ENCODE measurements around the gene PTGER2.

Gene PTGER2

DNA sequence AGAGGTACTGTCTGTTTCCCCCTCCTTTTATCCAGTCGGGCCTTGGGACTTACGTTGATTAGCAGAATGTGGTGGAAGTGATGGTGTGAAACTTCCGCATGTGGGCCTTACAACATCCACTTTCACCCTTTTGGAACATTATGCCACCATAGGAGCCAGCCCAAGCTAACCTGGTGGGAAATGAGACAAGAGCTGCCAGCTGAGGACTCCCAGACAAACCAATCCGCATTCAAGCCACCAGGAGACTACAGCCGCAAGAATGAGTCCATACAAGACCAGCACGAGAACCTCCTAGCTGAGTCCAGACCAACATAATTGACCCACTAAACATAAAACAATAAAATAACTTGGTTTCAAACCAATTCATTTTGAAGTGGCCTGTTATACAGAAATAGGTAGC lies 9.1 kb upstream of the PTGER2 start:
- Histone ChIP-seq H3K9ac (ENCODE audit: low read length in 2 of 2) (no peak overlapping the region), H3K27ac (ENCODE audit: low read length) (no peak overlapping the region), H3K9me3 (ENCODE audit: control insufficient read depth in 2 of 2, low read length in 2 of 2) (no peaks in the 10 kb centered on the region), H3K27me3 (ENCODE audit: control insufficient read depth in 1 of 2, insufficient read depth in 2 of 2, low read length in 2 of 2) (no peaks in the 10 kb centered on the region), H3K36me3 (ENCODE audit: control insufficient read depth in 2 of 2, insufficient read depth in 2 of 2, low read length in 2 of 2) (no peaks in the 10 kb centered on the region), H3K4me3 (ENCODE audit: low read length in 2 of 2) (no peak overlapping the region), H3K4me1 (ENCODE audit: control insufficient read depth, insufficient read depth, low read length) (peaks cover 1% of the 10 kb centered on the region)

DNA sequence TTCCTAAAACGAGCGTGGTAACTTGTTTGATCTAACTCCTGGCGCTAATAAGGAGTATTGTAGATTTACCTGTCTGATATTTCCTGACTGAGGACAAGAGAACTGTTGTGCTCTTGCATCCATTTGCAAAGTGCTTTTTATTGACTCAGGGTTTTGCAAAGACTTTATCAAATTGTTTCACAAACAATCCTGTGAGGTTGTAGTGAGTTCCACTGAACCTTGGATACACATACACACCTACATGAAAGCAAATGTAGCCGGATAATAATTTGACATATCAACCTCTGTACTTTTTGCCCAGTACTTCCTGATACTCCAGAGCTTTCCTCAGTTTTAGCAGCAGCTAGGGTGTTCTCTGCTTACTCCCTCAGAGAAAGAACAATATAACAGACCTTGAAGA lies 6.7 kb upstream of the PTGER2 start:
- Histone ChIP-seq H3K9ac (ENCODE audit: low read length in 2 of 2) (no peak overlapping the region), H3K27me3 (ENCODE audit: control insufficient read depth in 1 of 2, insufficient read depth in 2 of 2, low read length in 2 of 2) (no peaks in the 10 kb centered on the region), H3K4me1 (ENCODE audit: control insufficient read depth, insufficient read depth, low read length) (peaks cover 7% of the 10 kb centered on the region), H3K36me3 (ENCODE audit: control insufficient read depth in 2 of 2, insufficient read depth in 2 of 2, low read length in 2 of 2) (no peaks in the 10 kb centered on the region), H3K4me3 (ENCODE audit: low read length in 2 of 2) (no peak overlapping the region), H3K27ac (ENCODE audit: low read length) (no peak overlapping the region), H3K9me3 (ENCODE audit: control insufficient read depth in 2 of 2, low read length in 2 of 2) (no peaks in the 10 kb centered on the region)

DNA sequence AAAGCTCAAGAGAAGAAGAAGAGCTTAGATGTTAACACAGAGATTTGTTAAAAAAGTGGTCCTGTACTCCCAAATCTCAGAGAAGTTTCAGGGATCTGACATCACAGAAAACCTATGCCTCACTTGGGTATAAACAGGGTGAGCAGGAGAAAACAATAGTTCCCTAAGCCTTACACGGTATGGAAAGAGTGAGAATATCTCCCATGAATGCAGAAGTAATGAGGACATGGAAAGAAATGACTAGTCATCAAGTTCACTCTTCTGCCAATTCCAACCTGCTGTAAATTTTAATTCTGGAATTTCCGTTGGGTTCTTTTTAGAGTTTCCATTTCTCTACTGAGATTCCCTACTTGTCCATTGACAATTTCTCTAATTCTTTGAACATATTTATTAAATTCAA lies 6.2 kb upstream of the PTGER2 start:
- H3K9me3 ChIP-seq (ENCODE audit: control insufficient read depth in 2 of 2, low read length in 2 of 2), result no peaks in the 10 kb centered on the region
- H3K9ac ChIP-seq (ENCODE audit: low read length in 2 of 2), result no peak overlapping the region
- H3K4me3 ChIP-seq (ENCODE audit: low read length in 2 of 2), result no peak overlapping the region
- peaks cover 7% of the 10 kb centered on the region for H3K4me1 ChIP-seq (ENCODE audit: control insufficient read depth, insufficient read depth, low read length)
- no peak overlapping the region for H3K27ac ChIP-seq (ENCODE audit: low read length)
- H3K36me3 ChIP-seq (ENCODE audit: control insufficient read depth in 2 of 2, insufficient read depth in 2 of 2, low read length in 2 of 2), result no peaks in the 10 kb centered on the region
- H3K27me3 ChIP-seq (ENCODE audit: control insufficient read depth in 1 of 2, insufficient read depth in 2 of 2, low read length in 2 of 2), result no peaks in the 10 kb centered on the region

DNA sequence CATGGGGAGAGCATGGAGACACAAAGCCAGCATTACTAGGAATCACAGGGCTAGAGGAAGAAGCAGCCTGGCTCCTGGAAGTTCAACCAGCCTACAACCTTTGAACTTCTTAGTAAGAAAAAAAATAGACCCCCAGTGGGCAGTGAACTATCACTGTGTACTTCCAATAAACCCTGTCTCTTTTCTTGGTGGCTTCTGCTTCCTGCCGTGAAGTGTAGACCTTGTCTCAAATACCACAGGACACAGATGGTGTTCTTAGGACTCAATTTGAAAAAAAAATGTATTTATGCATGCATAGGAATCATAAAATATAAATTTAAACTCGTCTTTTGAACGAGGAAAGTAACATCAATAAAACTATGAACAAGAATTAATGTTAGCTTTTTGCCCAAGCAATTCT lies 3.6 kb upstream of the PTGER2 start:
- no peak overlapping the region for H3K4me3 ChIP-seq (ENCODE audit: low read length in 2 of 2)
- peaks cover 12% of the 10 kb centered on the region for H3K4me1 ChIP-seq (ENCODE audit: control insufficient read depth, insufficient read depth, low read length)
- no peaks in the 10 kb centered on the region for H3K9me3 ChIP-seq (ENCODE audit: control insufficient read depth in 2 of 2, low read length in 2 of 2)
- no peak overlapping the region for H3K9ac ChIP-seq (ENCODE audit: low read length in 2 of 2)
- H3K27ac ChIP-seq (ENCODE audit: low read length), result no peak overlapping the region
- H3K27me3 ChIP-seq (ENCODE audit: control insufficient read depth in 1 of 2, insufficient read depth in 2 of 2, low read length in 2 of 2), result no peaks in the 10 kb centered on the region
- no peaks in the 10 kb centered on the region for H3K36me3 ChIP-seq (ENCODE audit: control insufficient read depth in 2 of 2, insufficient read depth in 2 of 2, low read length in 2 of 2)

DNA sequence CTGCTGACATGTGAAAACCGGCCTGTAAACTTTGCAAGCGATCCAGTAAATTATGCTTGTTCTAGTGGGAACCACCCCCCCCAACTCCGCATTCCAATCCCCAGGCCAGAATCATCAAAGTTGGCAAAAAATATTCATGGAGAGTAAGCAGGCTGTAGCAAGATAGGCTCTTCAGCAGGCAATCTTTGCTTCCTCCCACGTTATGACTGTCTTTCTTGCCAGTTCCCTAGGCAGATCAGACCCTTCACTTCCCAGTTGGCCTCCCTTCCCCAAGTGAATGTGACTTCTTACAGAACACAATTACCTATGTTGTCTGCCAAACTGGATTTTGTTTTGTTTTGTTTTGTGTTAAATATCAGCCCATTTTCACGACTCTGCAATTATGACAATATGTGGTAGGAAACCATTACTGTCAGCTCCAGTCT lies 1.2 kb upstream of the PTGER2 start:
- no peaks in the 10 kb centered on the region for H3K9me3 ChIP-seq (ENCODE audit: control insufficient read depth in 2 of 2, low read length in 2 of 2)
- H3K9ac ChIP-seq (ENCODE audit: low read length in 2 of 2), result peak overlapping the region; percentile 84 to 88
- peak overlapping the region; percentile 90 for H3K27ac ChIP-seq (ENCODE audit: low read length)
- no peaks in the 10 kb centered on the region for H3K36me3 ChIP-seq (ENCODE audit: control insufficient read depth in 2 of 2, insufficient read depth in 2 of 2, low read length in 2 of 2)
- peak overlapping the region; percentile 74 to 93 for H3K4me3 ChIP-seq (ENCODE audit: low read length in 2 of 2)
- no peaks in the 10 kb centered on the region for H3K27me3 ChIP-seq (ENCODE audit: control insufficient read depth in 1 of 2, insufficient read depth in 2 of 2, low read length in 2 of 2)
- peaks cover 20% of the 10 kb centered on the region for H3K4me1 ChIP-seq (ENCODE audit: control insufficient read depth, insufficient read depth, low read length)

DNA sequence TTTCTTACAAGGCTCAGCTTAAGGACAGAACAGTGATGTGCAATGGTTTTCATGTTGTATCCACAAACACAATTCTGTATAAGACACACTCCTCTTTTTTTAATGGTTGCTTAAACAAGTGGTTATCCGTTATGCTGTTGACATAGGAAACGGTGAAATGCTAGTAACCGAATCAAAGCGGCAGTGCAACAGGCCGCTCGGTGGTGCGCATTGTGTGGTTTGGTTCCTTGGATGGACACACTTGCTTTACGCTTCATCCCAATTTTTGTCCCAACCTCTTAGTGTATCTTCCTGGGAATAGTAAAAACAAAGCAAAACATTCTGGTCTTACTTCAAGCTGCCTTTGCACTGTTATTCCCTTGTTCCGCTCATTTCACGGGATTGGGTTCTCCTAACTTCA lies 650 bp upstream of the PTGER2 start:
- H3K27me3 ChIP-seq (ENCODE audit: control insufficient read depth in 1 of 2, insufficient read depth in 2 of 2, low read length in 2 of 2), result no peaks in the 10 kb centered on the region
- no peaks in the 10 kb centered on the region for H3K36me3 ChIP-seq (ENCODE audit: control insufficient read depth in 2 of 2, insufficient read depth in 2 of 2, low read length in 2 of 2)
- peak overlapping the region; percentile 90 for H3K27ac ChIP-seq (ENCODE audit: low read length)
- H3K4me3 ChIP-seq (ENCODE audit: low read length in 2 of 2), result peak overlapping the region; percentile 74 to 93
- H3K9me3 ChIP-seq (ENCODE audit: control insufficient read depth in 2 of 2, low read length in 2 of 2), result no peaks in the 10 kb centered on the region
- H3K4me1 ChIP-seq (ENCODE audit: control insufficient read depth, insufficient read depth, low read length), result peaks cover 22% of the 10 kb centered on the region
- H3K9ac ChIP-seq (ENCODE audit: low read length in 2 of 2), result peak overlapping the region; percentile 84 to 88

DNA sequence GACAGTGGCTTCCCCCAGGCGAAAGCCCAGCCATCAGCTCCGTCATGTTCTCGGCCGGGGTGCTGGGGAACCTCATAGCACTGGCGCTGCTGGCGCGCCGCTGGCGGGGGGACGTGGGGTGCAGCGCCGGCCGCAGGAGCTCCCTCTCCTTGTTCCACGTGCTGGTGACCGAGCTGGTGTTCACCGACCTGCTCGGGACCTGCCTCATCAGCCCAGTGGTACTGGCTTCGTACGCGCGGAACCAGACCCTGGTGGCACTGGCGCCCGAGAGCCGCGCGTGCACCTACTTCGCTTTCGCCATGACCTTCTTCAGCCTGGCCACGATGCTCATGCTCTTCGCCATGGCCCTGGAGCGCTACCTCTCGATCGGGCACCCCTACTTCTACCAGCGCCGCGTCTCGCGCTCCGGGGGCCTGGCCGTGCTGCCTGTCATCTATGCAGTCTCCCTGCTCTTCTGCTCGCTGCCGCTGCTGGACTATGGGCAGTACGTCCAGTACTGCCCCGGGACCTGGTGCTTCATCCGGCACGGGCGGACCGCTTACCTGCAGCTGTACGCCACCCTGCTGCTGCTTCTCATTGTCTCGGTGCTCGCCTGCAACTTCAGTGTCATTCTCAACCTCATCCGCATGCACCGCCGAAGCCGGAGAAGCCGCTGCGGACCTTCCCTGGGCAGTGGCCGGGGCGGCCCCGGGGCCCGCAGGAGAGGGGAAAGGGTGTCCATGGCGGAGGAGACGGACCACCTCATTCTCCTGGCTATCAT lies 663 bp downstream of the PTGER2 start:
- no peaks in the 10 kb centered on the region for H3K9me3 ChIP-seq (ENCODE audit: control insufficient read depth in 2 of 2, low read length in 2 of 2)
- peaks cover 24% of the 10 kb centered on the region for H3K4me1 ChIP-seq (ENCODE audit: control insufficient read depth, insufficient read depth, low read length)
- no peaks in the 10 kb centered on the region for H3K36me3 ChIP-seq (ENCODE audit: control insufficient read depth in 2 of 2, insufficient read depth in 2 of 2, low read length in 2 of 2)
- H3K27me3 ChIP-seq (ENCODE audit: control insufficient read depth in 1 of 2, insufficient read depth in 2 of 2, low read length in 2 of 2), result no peaks in the 10 kb centered on the region
- peak overlapping the region; percentile 90 for H3K27ac ChIP-seq (ENCODE audit: low read length)
- H3K9ac ChIP-seq (ENCODE audit: low read length in 2 of 2), result peak overlapping the region; percentile 84 to 89
- H3K4me3 ChIP-seq (ENCODE audit: low read length in 2 of 2), result peak overlapping the region; percentile 74 to 93

DNA sequence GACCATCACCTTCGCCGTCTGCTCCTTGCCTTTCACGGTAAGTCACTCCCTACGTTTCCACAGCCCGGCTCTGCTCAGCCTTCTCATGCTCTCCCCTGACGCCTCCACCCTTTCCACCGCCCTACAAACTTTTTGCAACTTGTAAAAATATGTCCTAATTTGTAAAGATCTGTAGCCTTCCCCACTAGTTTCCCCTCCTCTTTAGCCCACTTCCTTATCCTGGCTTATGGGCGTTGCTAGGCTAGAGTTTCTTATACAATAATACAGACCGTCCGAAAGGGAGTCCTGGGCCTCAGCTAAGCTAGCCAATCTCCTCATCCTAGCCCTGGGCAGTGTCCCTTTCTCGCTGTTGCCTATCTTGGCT lies 1.2 kb downstream of the PTGER2 start:
- H3K9ac ChIP-seq (ENCODE audit: low read length in 2 of 2), result peak overlapping the region; percentile 84 to 89
- H3K4me3 ChIP-seq (ENCODE audit: low read length in 2 of 2), result peak overlapping the region; percentile 74 to 93
- H3K36me3 ChIP-seq (ENCODE audit: control insufficient read depth in 2 of 2, insufficient read depth in 2 of 2, low read length in 2 of 2), result no peaks in the 10 kb centered on the region
- H3K27ac ChIP-seq (ENCODE audit: low read length), result peak overlapping the region; percentile 90
- no peaks in the 10 kb centered on the region for H3K27me3 ChIP-seq (ENCODE audit: control insufficient read depth in 1 of 2, insufficient read depth in 2 of 2, low read length in 2 of 2)
- peaks cover 22% of the 10 kb centered on the region for H3K4me1 ChIP-seq (ENCODE audit: control insufficient read depth, insufficient read depth, low read length)
- H3K9me3 ChIP-seq (ENCODE audit: control insufficient read depth in 2 of 2, low read length in 2 of 2), result no peaks in the 10 kb centered on the region

DNA sequence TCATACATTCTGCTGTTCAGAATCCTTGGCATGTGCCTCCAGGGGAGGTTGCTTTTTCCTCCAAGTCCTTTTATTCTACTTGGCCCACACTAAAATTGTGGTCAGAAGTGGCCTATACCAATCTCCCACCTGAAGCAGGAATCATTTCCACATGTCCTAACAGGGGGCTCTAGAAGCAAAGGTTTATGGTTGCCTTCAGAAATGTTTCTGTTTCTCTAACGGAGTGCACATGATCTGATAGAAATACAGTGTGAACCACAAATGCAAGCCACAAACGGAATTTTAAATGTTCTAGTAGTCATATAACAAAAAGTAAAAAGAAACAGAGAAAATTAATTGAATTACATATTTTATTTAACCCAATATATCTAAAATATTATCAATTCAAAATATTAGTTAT lies 4.0 kb downstream of the PTGER2 start:
- Histone ChIP-seq H3K27me3 (ENCODE audit: control insufficient read depth in 1 of 2, insufficient read depth in 2 of 2, low read length in 2 of 2) (no peaks in the 10 kb centered on the region), H3K4me1 (ENCODE audit: control insufficient read depth, insufficient read depth, low read length) (peaks cover 17% of the 10 kb centered on the region), H3K27ac (ENCODE audit: low read length) (peak overlapping the region; percentile 90), H3K9me3 (ENCODE audit: control insufficient read depth in 2 of 2, low read length in 2 of 2) (no peaks in the 10 kb centered on the region), H3K9ac (ENCODE audit: low read length in 2 of 2) (peak overlapping the region in 1 of 2 donors; percentile 14), H3K36me3 (ENCODE audit: control insufficient read depth in 2 of 2, insufficient read depth in 2 of 2, low read length in 2 of 2) (no peaks in the 10 kb centered on the region), H3K4me3 (ENCODE audit: low read length in 2 of 2) (peak overlapping the region; percentile 28 to 93)

DNA sequence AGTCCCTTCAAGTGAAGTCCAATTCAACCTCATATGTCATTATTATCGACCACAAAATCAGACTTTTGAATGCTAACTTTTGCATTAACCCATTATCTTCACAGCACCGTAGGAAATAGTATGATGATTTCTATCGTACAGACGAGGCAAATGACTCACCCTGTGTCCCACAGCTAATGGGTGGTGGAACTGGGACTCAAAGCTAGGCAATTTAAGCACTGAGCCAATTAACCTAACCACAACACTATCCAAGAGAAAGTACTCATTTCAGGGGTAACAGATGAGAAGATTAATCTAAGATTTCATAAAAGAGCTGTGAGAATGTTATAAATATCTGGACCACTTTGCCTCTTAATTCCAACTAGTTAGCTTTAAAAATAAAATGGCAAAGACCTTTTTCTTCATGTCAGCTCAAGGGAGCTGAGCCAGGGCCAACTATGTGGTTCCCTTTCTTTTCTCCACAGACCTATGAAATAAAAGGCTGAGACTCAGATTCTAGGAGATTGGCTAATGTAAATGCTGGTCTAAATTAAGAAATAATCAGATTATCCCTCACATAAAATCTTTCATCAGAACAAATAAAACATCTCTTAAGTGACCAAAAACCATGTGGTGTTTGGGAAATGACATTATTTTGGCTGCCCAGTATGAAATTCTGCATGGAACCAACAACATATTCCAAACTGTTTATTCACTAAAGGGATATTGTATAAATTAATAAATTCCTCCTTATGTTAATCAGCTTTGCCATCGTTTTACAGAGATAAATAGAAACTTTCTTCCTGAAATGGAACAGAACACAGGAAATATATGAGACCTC lies 4.9 kb downstream of the PTGER2 start:
- Histone ChIP-seq H3K4me1 (ENCODE audit: control insufficient read depth, insufficient read depth, low read length) (peaks cover 15% of the 10 kb centered on the region), H3K36me3 (ENCODE audit: control insufficient read depth in 2 of 2, insufficient read depth in 2 of 2, low read length in 2 of 2) (no peaks in the 10 kb centered on the region), H3K27me3 (ENCODE audit: control insufficient read depth in 1 of 2, insufficient read depth in 2 of 2, low read length in 2 of 2) (no peaks in the 10 kb centered on the region), H3K9ac (ENCODE audit: low read length in 2 of 2) (no peak overlapping the region), H3K27ac (ENCODE audit: low read length) (peak overlapping the region; percentile 0), H3K9me3 (ENCODE audit: control insufficient read depth in 2 of 2, low read length in 2 of 2) (no peaks in the 10 kb centered on the region), H3K4me3 (ENCODE audit: low read length in 2 of 2) (no peak overlapping the region)

DNA sequence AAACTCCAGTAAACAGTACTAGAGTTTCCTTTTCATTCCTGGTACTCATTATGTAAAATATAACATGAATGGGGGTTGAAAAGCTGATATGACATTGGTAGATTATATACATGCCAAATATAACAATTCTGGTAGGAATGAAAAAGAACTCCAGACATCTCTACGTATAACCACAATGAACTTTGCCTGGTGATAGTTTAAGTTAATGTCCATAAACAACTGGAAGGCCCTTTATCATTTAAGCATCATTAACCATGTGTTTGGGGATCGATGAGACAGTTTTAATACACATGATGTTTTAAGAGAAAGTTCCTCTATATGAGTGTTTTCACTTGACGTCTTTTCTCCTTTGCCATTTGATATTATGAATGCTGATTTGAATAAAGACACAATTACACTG lies 5.8 kb downstream of the PTGER2 start:
- H3K9me3 ChIP-seq (ENCODE audit: control insufficient read depth in 2 of 2, low read length in 2 of 2), result no peaks in the 10 kb centered on the region
- H3K4me1 ChIP-seq (ENCODE audit: control insufficient read depth, insufficient read depth, low read length), result peaks cover 15% of the 10 kb centered on the region
- no peaks in the 10 kb centered on the region for H3K36me3 ChIP-seq (ENCODE audit: control insufficient read depth in 2 of 2, insufficient read depth in 2 of 2, low read length in 2 of 2)
- H3K27me3 ChIP-seq (ENCODE audit: control insufficient read depth in 1 of 2, insufficient read depth in 2 of 2, low read length in 2 of 2), result no peaks in the 10 kb centered on the region
- no peak overlapping the region for H3K27ac ChIP-seq (ENCODE audit: low read length)
- H3K4me3 ChIP-seq (ENCODE audit: low read length in 2 of 2), result no peak overlapping the region
- no peak overlapping the region for H3K9ac ChIP-seq (ENCODE audit: low read length in 2 of 2)
